OCI-LY3 (cell line): ENCODE results near the gene PDGFC.

Experiments used
- CTCF ChIP-seq: fragments of 200-600, 300-600 bp; sonication (generic); IDR thresholded peaks from 2 replicates; pipeline ENCODE4 v1.5.1; 2014; ENCODE audit warnings: antibody characterized with exemption, low read length, low read depth
- EZH2phosphoT487 ChIP-seq: fragments of 200-600 bp; shearing (Covaris generic); IDR thresholded peaks from 2 replicates; pipeline ENCODE4 v1.6.1; 2018; ENCODE audit warnings: antibody characterized with exemption, mixed run types, low read depth

DNA sequence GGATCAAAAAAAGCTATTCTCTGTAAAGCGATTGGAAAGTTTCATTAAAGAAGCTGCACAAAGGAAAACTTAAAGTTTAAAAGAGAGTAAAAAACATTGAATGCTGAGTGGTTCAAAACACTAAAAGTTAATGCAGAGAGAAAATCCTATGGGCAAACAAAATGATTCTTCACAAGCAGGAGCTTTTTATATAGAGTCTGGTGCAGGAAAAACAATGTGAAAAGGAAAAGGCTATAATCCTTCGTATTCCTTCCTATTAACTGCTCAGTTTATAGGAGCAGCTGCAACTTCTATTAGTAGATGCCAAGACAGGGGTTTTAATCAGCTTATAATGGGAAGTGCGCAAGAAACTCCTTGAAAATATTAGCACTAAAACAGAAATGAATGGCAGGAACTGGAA, 100.7 kb downstream of the PDGFC start:
- no peak for TF ChIP-seq CTCF
- no peak for TF ChIP-seq EZH2phosphoT487
